Effector memory CD8-positive, alpha-beta T cell (primary cell): ENCODE data around the gene NECAB2.
"Not testable (repeated sequence)": the region's sequence is repeated elsewhere in the genome, so short reads cannot be mapped to it uniquely, and the experiment has no call there.

Experiments used
- ATAC-seq: fragments of 150-1000 bp; cut with Tn5 transposase; replicated peaks from 2 replicates; pipeline ENCODE4 v1.10.0; 2021; ENCODE audit warnings: mild to moderate bottlenecking, moderate library complexity
- DNase-seq, 3 experiments: peaks; one replicate each; pipeline ENCODE4 v3.0.0; 2021
- H3K27ac Mint-ChIP-seq, 2 donors: one replicate each; pipeline ENCODE4 v1.8.0; 2022; ENCODE audit warnings: mild to moderate bottlenecking in 2 of 2, mixed read lengths in 2 of 2, moderate library complexity in 2 of 2
- H3K27me3 Mint-ChIP-seq, 2 donors: one replicate each; pipeline ENCODE4 v1.8.0; 2022; ENCODE audit warnings: mixed read lengths in 2 of 2
- H3K36me3 Mint-ChIP-seq: one replicate; pipeline ENCODE4 v1.8.0; 2022; ENCODE audit warnings: mild to moderate bottlenecking, moderate library complexity, mixed read lengths; ENCODE audit not compliant: insufficient read depth
- H3K4me1 Mint-ChIP-seq, 2 donors: one replicate each; pipeline ENCODE4 v1.8.0; 2022; ENCODE audit warnings: low read depth in 2 of 2, mixed read lengths in 2 of 2
- H3K4me3 Mint-ChIP-seq, 2 donors: one replicate each; pipeline ENCODE4 v1.8.0; 2022; ENCODE audit warnings: mild to moderate bottlenecking in 2 of 2, mixed read lengths in 2 of 2, moderate library complexity in 2 of 2
- H3K9me3 Mint-ChIP-seq, 2 donors: one replicate each; pipeline ENCODE4 v1.8.0; 2022; ENCODE audit warnings: mixed read lengths in 2 of 2

The NECAB2 gene

GRCh38 chr16:83940630-83941378 is 27.2 kb upstream of the NECAB2 start:
- peaks cover 0 to 2% of the 10 kb centered on the region in 2 donors for H3K4me1 Mint-ChIP-seq
- no peak for ATAC-seq

GRCh38 chr16:83941546-83941945 is 26.5 kb upstream of the NECAB2 start:
- H3K27ac Mint-ChIP-seq, H3K4me3 Mint-ChIP-seq, H3K36me3 Mint-ChIP-seq, H3K4me1 Mint-ChIP-seq, ATAC-seq, DNase-seq, H3K9me3 Mint-ChIP-seq: not testable (repeated sequence)
- peaks cover 10 to 29% of the 10 kb centered on the region in 2 donors for H3K27me3 Mint-ChIP-seq

More at GRCh38 chr16:83940630-83941378, 27.2 kb upstream of the NECAB2 start:
- DNase-seq, result no peak
- H3K36me3 Mint-ChIP-seq, result no peaks in the 10 kb centered on the region
- no peak overlapping the region for H3K27ac Mint-ChIP-seq
- H3K27me3 Mint-ChIP-seq, result peaks cover 11 to 33% of the 10 kb centered on the region in 2 donors
- no peak overlapping the region for H3K4me3 Mint-ChIP-seq
- no peaks in the 10 kb centered on the region for H3K9me3 Mint-ChIP-seq

- H3K27ac Mint-ChIP-seq, result no peak overlapping the region
- no peaks in the 10 kb centered on the region for H3K36me3 Mint-ChIP-seq
- no peaks in the 10 kb centered on the region for H3K9me3 Mint-ChIP-seq
- peaks cover 4 to 23% of the 10 kb centered on the region in 2 donors for H3K27me3 Mint-ChIP-seq
- ATAC-seq (no peak), DNase-seq (no peak)
- peaks cover 0 to 2% of the 10 kb centered on the region in 2 donors for H3K4me1 Mint-ChIP-seq
- H3K4me3 Mint-ChIP-seq, result no peak overlapping the region
Measured at GRCh38 chr16:83942074-83942473, 26.0 kb upstream of the NECAB2 start.

GRCh38 chr16:83942815-83943515 is 25.1 kb upstream of the NECAB2 start:
- H3K4me3 Mint-ChIP-seq, result no peak overlapping the region
- peaks cover 0 to 23% of the 10 kb centered on the region in 2 donors for H3K27me3 Mint-ChIP-seq
- ATAC-seq (no peak), DNase-seq (no peak)
- H3K36me3 Mint-ChIP-seq, result no peaks in the 10 kb centered on the region
- H3K9me3 Mint-ChIP-seq, result no peaks in the 10 kb centered on the region
- peaks cover 0 to 2% of the 10 kb centered on the region in 2 donors for H3K4me1 Mint-ChIP-seq
- H3K27ac Mint-ChIP-seq, result no peak overlapping the region

GRCh38 chr16:83943516-83944050 is 24.5 kb upstream of the NECAB2 start:
- H3K36me3 Mint-ChIP-seq, result no peaks in the 10 kb centered on the region
- no peak overlapping the region for H3K4me3 Mint-ChIP-seq
- DNase-seq, result no peak
- no peak overlapping the region for H3K27ac Mint-ChIP-seq
- peaks cover 0 to 2% of the 10 kb centered on the region in 2 donors for H3K4me1 Mint-ChIP-seq
- peaks cover 0 to 23% of the 10 kb centered on the region in 2 donors for H3K27me3 Mint-ChIP-seq
- H3K9me3 Mint-ChIP-seq, result no peaks in the 10 kb centered on the region
- no peak for ATAC-seq

- ATAC-seq (no peak), DNase-seq (no peak)
- Mint-ChIP-seq H3K27me3 (peaks cover 0 to 15% of the 10 kb centered on the region in 2 donors), H3K9me3 (no peaks in the 10 kb centered on the region), H3K4me1 (no peaks in the 10 kb centered on the region), H3K4me3 (no peak overlapping the region), H3K36me3 (no peaks in the 10 kb centered on the region), H3K27ac (no peak overlapping the region)
Measured at GRCh38 chr16:83945587-83945986, 22.5 kb upstream of the NECAB2 start.

GRCh38 chr16:83946154-83946780 is 21.8 kb upstream of the NECAB2 start:
- Mint-ChIP-seq H3K27me3 (peaks cover 0 to 15% of the 10 kb centered on the region in 2 donors), H3K4me1 (no peaks in the 10 kb centered on the region), H3K36me3 (no peaks in the 10 kb centered on the region), H3K4me3 (no peak overlapping the region), H3K27ac (no peak overlapping the region), H3K9me3 (no peaks in the 10 kb centered on the region)
- DNase-seq (no peak), ATAC-seq (no peak)

- Mint-ChIP-seq H3K4me1 (no peaks in the 10 kb centered on the region), H3K27me3 (peaks cover 0 to 15% of the 10 kb centered on the region in 2 donors), H3K27ac (no peak overlapping the region), H3K4me3 (no peak overlapping the region), H3K36me3 (no peaks in the 10 kb centered on the region), H3K9me3 (no peaks in the 10 kb centered on the region)
- DNase-seq (no peak), ATAC-seq (no peak)
Measured at GRCh38 chr16:83946781-83947566, 21.1 kb upstream of the NECAB2 start.

- no peaks in the 10 kb centered on the region for H3K4me1 Mint-ChIP-seq
- no peaks in the 10 kb centered on the region for H3K36me3 Mint-ChIP-seq
- ATAC-seq (no peak), DNase-seq (no peak)
- peaks cover 0 to 17% of the 10 kb centered on the region in 2 donors for H3K27me3 Mint-ChIP-seq
- no peak overlapping the region for H3K27ac Mint-ChIP-seq
- H3K9me3 Mint-ChIP-seq, result no peaks in the 10 kb centered on the region
- no peak overlapping the region for H3K4me3 Mint-ChIP-seq
Measured at GRCh38 chr16:83947642-83948234, 20.3 kb upstream of the NECAB2 start.

- Mint-ChIP-seq H3K27ac (no peak overlapping the region), H3K4me1 (peaks cover 0 to 2% of the 10 kb centered on the region in 2 donors), H3K36me3 (no peaks in the 10 kb centered on the region), H3K27me3 (peaks cover 3 to 19% of the 10 kb centered on the region in 2 donors), H3K4me3 (no peak overlapping the region), H3K9me3 (no peaks in the 10 kb centered on the region)
- ATAC-seq, result no peak
- no peak for DNase-seq
Measured at GRCh38 chr16:83948914-83949723, 18.9 kb upstream of the NECAB2 start.

- ATAC-seq (no peak), DNase-seq (no peak)
- Mint-ChIP-seq H3K4me1 (peaks cover 0 to 2% of the 10 kb centered on the region in 2 donors), H3K36me3 (no peaks in the 10 kb centered on the region), H3K27me3 (peaks cover 8 to 24% of the 10 kb centered on the region in 2 donors), H3K9me3 (no peaks in the 10 kb centered on the region), H3K27ac (no peak overlapping the region), H3K4me3 (no peak overlapping the region)
Measured at GRCh38 chr16:83949724-83950001, 18.4 kb upstream of the NECAB2 start.

- H3K27me3 Mint-ChIP-seq, result peaks cover 16 to 37% of the 10 kb centered on the region in 2 donors
- H3K4me3 Mint-ChIP-seq, H3K4me1 Mint-ChIP-seq: not testable (repeated sequence)
Measured at GRCh38 chr16:83950862-83951399, 17.1 kb upstream of the NECAB2 start.

More at GRCh38 chr16:83950862-83951399, 17.1 kb upstream of the NECAB2 start:
- not testable (repeated sequence) for H3K9me3 Mint-ChIP-seq, DNase-seq, H3K36me3 Mint-ChIP-seq, H3K27ac Mint-ChIP-seq, ATAC-seq
